ENCODE measurements around the gene ARHGEF40. TPM values are rescaled to one million over a fixed set of nuclear protein-coding genes. Genes with fewer than 3 reads are reported as not detected.
"Not testable (repeated sequence)": the region's sequence is repeated elsewhere in the genome, so short reads cannot be mapped to it uniquely, and the experiment has no call there.

ARHGEF40 gene
- total RNA-seq, 1 donor from 2014 or later = 28.5 TPM

- TF ChIP-seq, protein P1, sequence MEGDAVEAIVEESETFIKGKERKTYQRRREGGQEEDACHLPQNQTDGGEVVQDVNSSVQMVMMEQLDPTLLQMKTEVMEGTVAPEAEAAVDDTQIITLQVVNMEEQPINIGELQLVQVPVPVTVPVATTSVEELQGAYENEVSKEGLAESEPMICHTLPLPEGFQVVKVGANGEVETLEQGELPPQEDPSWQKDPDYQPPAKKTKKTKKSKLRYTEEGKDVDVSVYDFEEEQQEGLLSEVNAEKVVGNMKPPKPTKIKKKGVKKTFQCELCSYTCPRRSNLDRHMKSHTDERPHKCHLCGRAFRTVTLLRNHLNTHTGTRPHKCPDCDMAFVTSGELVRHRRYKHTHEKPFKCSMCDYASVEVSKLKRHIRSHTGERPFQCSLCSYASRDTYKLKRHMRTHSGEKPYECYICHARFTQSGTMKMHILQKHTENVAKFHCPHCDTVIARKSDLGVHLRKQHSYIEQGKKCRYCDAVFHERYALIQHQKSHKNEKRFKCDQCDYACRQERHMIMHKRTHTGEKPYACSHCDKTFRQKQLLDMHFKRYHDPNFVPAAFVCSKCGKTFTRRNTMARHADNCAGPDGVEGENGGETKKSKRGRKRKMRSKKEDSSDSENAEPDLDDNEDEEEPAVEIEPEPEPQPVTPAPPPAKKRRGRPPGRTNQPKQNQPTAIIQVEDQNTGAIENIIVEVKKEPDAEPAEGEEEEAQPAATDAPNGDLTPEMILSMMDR (IDR thresholded peaks at IDR 0.05) = no peak
- Histone ChIP-seq H3K4me1 (peaks cover 26% of the 10 kb centered on the region), H3K27me3 (ENCODE audit: low read depth) (no peaks in the 10 kb centered on the region), H3K9me3 (no peaks in the 10 kb centered on the region), H3K4me3 (no peak overlapping the region), H3K36me3 (no peaks in the 10 kb centered on the region), H3K27ac (no peak overlapping the region)
- DNase-seq (no peak), ATAC-seq (no peak)
- intact Hi-C loops (cut with DNase I) = no loop called here
These were observed 32.9 kb upstream of the ARHGEF40 start for GRCh38 chr14:21037156-21037555.

DNA sequence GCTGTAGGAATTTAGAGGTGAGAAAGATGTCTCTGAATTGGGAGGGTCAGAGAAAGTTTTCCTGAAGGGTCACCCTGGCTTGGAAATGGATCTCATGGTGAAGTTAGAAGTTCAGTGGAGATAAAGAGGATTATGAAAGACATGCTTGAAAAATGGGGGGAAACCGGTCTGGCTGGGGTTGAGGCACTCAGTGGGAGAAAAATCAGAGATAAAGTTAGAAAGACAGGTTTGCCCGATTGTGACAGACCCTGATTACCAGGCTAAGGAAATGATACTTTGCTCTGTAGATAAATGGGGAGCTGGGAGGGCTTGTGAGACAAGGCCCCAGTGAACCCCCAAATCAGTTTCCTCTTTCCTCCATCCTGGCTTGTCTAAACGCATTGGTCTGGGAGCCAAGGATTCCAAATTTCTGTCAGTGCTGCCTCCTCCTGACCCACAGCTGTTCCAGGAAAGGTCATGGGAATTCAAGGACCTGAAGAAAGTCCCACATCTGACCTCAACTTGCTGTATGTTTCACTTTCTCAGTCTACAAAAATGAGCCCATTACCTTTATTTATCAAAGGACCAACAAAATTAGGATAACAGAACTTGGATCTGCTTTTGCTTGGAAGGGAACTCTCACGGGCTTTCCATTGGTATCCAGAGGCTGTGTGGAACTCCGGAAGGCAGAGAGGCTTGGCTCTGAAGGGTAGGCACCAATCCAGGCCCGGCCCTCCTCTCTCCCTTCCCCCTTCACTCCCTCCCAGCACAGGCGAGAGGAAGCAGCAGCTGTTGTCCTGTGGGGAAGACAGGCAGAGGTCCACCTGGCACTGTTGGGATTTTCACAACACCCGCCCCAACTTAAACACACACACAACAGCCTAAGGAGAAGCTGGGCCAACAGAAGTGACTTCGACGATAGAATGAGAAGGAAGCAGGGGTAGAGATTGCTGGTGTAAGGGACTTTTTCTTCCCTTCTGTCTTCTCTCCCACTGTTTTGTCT lies 31.4 kb upstream of the ARHGEF40 start:
- Histone ChIP-seq H3K36me3 (no peaks in the 10 kb centered on the region), H3K27me3 (ENCODE audit: low read depth) (no peaks in the 10 kb centered on the region), H3K4me3 (peak overlapping the region; percentile 6), H3K4me1 (peaks cover 38% of the 10 kb centered on the region), H3K27ac (peak overlapping the region; percentile 68), H3K9me3 (no peaks in the 10 kb centered on the region)
- DNase-seq (peak; percentile 62), ATAC-seq (peak; percentile 78 to 83)
- intact Hi-C loops (cut with DNase I) = no loop called here
- TF ChIP-seq, protein P1 (IDR thresholded peaks at IDR 0.05) = no peak

GRCh38 chr14:21039585-21040369 lies 30.3 kb upstream of the ARHGEF40 start:
- peak overlapping the region; percentile 6 for H3K4me3 ChIP-seq
- TF ChIP-seq, protein P1 (IDR thresholded peaks at IDR 0.05) = peak; percentile 64
- DNase-seq = no peak
- no peaks in the 10 kb centered on the region for H3K36me3 ChIP-seq
- no peaks in the 10 kb centered on the region for H3K9me3 ChIP-seq
- intact Hi-C loops (cut with DNase I) = no loop called here
- H3K27me3 ChIP-seq (ENCODE audit: low read depth) = no peaks in the 10 kb centered on the region
- H3K4me1 ChIP-seq = peaks cover 47% of the 10 kb centered on the region
- H3K27ac ChIP-seq = peak overlapping the region; percentile 68
- ATAC-seq = peak; percentile 53 to 68

DNA sequence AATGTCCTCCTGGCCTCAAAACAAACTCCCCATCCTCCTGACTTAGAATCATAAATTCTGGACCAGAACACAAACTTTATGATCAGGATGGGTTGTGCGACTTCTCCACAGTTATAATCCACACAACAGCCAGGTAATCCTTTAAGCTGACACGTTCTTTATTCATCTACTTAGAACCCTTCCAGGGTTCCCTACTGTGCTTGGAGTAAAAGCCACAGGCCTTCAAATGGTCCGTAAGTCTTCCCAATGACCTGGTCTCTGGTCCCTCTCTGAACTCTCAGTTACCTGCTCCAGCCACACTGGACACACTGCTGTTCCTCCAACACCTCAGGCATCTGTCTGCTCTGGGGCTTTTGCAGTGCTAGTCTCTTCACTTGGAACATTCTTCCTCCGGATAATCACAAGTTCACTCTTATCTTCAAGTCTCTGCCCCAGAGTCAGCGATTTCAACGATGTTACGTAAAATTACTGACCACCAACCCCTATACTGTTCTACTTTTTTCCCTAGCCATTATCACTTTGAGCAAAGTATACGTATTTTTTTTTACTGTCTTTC lies 29.7 kb upstream of the ARHGEF40 start:
- DNase-seq (no peak), ATAC-seq (no peak)
- Histone ChIP-seq H3K27ac (no peak overlapping the region), H3K4me3 (no peak overlapping the region), H3K4me1 (peaks cover 47% of the 10 kb centered on the region), H3K36me3 (no peaks in the 10 kb centered on the region), H3K27me3 (ENCODE audit: low read depth) (no peaks in the 10 kb centered on the region), H3K9me3 (no peaks in the 10 kb centered on the region)
- TF ChIP-seq, protein P1 (IDR thresholded peaks at IDR 0.05) = no peak
- intact Hi-C loops (cut with DNase I) = no loop called here

DNA sequence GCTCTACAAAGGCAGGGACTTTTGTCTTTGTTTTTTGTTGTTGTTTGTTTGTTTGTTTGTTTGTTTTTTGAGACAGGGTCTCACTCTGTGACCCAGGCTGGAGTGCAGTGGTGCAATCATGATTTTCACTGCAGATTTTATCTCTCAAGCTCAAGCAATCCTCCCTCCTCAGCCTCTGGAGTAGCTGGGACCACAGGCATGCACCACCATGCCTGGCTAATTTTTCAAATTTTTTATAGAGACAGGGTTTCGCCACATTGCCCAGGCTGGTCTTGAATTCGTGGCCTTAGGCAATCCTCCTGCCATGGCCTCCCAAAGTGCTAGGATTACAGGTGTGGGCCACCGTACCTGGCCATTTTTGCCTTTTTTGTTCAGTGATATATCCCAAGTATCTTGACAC lies 29.2 kb upstream of the ARHGEF40 start:
- ATAC-seq; intact Hi-C loops (cut with DNase I); H3K27me3 ChIP-seq (ENCODE audit: low read depth); H3K27ac ChIP-seq; DNase-seq; H3K9me3 ChIP-seq; H3K36me3 ChIP-seq; H3K4me3 ChIP-seq: not testable (repeated sequence)
- H3K4me1 ChIP-seq = peaks cover 47% of the 10 kb centered on the region
